Measurements from ENCODE around the gene PDE6A.

The PDE6A gene

DNA sequence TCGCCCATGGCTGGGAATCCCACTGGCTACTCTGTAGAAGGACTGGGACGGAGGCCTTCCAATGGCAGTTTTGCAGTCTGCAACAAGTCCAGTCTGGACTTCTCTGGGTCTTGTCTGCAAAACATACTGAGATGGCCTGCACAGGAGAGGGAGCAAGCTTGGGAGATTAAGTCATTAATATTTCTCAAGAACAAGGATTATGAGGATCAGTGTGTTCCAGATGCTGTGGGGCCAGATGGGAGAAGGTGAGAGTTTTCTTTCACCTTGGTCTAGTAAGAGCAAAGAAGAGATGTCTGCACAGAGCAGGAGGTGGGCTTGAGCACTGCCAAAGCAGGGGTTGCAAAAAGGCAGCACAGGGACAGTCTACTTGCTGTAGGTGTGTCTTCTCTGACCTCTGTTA, at the start of gene PDE6A:
PDE6A (minus strand) TSS at position 128 of the 400 bp plus-strand sequence; CDS start at position 8, 120 bp downstream.
- DNase-seq = no peak

DNA sequence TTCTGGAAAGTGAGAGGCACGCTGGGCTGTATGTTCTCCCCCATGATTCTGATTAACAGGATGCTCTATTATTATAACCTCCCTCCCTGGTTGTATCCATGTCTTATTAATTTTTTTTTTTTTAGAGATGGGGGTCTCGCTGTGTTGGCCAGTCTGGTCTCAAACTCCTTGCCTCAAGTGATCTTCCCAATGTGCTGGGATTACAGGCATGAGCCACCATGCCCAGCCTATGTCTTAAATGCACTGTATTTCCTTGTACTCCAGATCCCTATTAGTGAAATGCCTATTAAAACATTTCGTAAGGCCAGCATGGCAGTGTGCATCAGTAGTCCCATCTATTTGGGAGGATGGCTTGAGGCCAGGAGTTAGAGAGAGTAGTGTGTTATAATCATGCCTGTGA, 48.9 kb upstream of the PDE6A start:
- DNase-seq = no peak

DNA sequence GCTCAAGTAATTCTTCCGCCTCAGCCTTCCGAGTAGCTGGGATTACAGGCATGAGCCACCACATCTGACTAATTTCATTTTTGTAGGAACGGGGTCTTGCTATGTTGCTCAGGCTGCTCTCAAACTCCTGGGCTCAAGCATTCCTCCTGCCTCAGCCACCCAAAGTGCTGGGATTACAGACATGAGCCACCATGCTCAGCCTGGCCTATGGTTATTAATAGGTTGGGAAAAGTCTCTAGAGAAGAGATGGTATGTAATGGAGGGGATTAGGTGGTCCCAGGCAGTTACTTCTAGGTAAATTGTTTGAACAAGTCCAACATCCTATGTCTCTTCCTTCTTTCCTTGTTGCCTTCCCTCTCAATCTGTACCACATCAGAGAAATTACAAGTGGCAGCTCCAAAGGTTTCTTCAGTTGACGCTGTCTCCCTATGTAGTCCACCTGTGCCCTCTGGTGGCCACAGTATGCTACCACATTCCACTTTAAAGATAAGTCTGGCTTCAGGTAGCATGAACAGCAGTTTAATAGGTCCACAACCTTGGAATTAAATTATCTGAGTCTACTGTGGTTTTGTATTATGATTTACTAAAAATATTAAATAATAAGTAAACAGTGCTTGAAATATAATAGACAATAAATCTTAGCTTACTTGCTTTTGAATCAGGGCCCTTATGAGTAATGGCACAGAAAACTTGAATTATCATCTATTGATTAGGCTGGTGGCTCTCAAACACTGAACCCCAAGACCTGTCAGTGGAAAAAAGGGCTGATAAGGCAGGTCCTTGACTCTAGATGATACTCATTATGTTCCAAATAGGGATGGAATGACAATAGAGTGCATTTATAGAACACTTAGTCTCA, 46.2 kb upstream of the PDE6A start:
- peak in 10 of 14 donors; percentile 3 to 78 (median 19) for DNase-seq

DNA sequence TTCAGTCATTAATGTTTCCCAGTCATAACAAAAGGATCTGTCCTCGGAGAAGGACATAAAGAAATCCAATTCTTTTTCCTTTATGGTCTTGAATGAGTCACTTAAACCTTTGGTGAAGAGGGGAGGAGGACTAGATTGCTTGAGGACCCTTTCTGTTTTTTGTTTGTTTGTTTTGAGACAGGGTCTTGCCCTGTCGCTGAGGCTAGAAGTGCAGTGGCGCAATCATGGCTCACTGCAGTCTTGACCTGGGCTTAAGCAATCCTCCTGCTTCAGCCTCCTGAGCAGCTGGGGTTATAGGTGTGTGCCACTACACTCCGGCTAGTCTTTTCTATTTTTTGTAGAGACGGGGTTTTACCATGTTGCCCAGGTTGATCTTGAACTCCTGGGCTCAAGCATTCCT, 43.5 kb upstream of the PDE6A start:
- no peak for DNase-seq

DNA sequence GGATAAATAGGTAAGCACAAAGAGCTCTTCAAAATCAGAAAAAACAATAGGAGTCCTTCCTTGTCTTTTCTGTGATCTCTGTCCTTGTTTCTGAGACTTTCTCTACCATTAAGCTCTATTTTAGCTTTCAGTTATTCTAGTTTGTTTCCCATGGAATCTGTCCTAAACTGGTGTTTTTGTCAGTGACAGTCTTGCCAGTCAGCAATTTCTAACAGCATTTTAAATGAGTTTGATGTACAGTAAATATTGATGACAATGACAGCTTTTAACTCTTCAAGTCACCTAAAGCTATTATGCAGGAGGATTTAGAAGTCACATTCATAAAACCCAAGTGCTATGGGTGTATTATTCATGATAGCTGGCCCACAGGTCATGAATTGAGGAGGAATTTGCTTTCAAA, 37.9 kb upstream of the PDE6A start:
- DNase-seq = no peak

DNA sequence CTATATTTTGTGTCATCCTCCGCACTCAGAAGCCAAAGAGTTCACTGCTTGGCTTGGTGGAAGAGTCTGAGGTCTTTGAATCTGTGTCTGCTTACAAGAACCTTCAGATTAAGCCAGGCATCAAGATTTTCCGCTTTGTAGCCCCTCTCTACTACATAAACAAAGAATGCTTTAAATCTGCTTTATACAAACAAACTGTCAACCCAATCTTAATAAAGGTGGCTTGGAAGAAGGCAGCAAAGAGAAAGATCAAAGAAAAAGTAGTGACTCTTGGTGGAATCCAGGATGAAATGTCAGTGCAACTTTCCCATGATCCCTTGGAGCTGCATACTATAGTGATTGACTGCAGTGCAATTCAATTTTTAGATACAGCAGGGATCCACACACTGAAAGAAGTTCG, 36.6 kb upstream of the PDE6A start:
- DNase-seq = no peak

DNA sequence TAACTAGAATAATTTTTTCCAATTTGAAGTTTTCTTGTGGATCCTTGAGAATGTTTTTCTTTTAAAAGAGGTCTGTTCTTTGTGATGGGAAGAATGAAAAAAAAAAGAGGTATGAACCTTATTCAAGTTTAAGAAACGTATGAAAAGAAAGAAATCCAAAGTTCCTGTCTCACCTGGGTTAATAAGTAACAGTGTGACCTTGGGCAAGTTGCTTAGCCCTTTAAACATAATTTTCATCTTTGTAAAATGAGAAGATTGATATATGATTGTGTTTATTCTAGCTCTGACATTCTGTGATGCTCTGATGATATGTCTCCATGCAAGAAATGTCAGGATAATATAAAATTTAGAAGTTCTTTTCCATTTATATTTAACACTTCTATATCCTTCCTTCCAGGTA, 35.3 kb upstream of the PDE6A start:
- DNase-seq = no peak

DNA sequence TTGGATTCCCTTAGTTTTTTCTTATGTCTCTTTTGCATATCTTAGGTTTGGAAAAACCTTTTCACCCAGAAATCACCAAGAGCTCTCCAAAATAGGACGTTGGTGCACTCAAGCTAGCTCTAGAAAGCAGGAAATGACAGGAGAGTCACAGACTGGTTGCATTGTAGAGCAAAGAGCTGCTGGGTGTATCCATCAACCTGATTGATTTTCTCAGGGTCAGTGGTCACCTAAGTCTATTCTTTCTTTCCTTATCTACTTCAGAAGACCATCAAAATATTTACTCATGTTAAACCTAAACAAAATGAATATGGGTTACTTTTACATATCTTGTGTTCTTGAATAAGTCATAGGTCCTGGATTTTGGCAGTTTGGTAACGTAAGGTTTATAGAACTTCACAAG, 30.8 kb upstream of the PDE6A start:
- peak in 1 of 14 donors; percentile 11 for DNase-seq

DNA sequence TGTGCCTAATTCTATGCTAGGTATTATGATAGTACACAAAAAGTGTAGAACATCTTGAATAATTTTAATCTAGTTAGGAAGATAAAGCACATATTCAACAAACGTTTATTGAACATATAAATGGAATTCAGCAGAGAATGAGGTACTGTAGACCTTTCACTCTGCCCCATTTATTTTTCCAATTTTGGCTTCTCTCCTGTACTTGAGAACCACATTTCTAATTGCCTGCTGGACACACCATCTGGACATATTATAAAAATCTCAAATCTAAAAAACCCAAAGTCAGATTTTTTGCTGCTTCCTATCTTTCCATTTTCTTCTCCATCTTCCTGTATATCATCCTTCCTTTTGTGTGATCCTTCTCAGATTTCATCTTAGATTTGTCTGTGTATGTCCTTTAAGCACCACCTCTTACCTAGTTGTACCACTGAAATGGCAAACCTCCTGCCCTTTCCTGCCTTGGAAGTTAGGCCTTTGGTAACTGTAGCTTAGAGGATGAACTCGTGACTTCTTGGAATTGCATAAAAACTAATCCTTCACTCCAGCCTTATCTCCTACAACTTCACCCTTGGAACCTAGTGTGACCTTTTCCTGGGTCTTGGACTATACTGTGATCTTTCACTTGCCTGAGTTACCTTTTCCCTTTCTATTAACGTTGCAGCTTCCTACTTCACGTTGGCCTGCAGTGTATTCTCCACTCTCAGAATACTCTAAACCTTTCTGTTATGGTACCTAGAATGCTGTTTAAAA, 24.8 kb upstream of the PDE6A start:
- DNase-seq = peak in 1 of 14 donors; percentile 81

DNA sequence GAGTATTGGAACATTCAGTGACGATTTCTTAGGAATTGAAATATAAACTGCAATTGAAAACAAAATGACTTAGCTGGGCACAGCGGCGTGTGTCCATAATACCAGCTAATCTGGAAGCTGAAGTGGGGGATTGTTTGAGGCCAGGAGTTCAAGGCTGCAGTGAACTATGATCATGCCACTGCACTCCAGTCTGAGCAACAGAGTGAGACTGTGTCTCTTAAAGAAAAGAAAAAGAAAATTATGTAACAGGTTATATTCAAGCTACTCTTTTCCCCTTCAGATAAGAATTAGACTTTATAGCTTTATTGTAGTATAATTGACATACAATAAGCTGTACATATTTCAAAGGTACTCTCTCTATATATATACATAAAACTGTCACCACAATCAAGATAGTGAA, 22.4 kb upstream of the PDE6A start:
- DNase-seq = no peak

DNA sequence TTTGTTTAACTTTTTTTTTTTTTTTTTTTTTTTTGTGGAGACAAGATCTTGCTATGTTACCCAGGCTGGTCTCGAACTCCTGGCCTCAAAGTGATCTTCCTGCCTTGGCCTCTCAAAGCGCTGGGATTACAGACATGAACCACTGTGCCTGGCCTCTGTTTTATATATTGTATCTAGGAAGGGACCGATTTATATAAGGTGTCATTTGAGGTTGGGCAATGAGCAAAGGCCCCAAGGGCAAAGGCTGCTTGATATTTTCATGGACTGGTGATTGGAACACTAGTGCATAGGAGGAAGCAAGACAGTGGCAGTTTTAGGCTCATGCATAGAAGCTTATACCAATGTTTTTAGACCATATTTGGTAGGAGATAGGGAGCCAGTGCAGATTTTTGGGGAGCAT, 19.1 kb upstream of the PDE6A start:
- DNase-seq = no peak

DNA sequence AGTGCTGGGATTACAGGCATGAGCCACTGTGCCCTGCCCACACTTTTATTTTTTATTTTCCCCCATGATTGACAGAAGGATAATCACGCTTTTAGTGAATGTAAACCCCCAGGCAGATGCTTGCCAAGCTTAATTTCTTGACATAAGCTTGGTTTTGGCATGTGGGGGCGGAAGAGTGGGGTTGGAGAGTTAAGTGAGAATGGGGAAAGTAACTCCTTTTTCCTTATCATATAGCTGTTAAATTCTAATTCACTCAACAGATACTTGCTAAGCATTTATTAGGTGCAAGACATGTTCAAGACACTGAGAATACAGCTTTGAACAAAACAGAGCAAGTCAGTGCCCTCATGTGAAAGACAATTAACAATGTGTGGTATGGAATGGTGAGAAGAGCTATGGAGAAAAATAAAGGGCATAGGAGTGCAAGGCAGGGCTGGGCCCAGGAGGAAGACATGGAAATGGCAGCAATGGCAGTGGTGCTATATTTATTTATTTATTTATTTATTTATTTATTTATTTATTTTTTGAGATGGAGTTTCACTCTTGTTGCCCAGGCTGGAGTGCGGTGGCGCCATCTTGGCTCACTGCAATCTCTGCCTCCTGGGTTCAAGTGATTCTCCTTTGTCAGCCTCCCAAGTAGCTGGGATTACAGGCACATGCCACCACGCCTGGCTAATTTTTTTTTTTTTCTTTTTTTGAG, 18.2 kb upstream of the PDE6A start:
- DNase-seq = no peak

DNA sequence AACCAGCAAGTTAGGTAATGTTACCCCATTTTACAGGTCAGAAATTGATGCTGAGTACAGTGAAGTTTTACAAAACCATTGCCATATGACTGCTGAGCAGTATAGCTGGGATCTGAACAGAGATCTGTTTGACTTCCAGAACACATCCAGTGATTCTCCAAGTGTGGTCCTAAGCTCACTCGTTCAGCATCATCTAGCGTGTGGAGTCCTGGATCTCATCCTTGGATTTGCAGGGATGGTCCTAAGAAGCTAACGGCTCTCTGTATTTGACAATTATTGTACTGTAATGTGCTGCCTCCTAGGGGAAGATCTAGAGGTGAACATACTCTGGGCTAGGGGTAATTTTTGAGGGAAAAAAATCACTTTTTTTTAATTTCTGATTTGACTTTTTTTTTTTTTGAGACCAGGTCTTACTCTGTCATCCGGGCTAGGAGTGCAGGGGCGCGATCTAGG, 17.4 kb upstream of the PDE6A start:
- peak in 1 of 14 donors; percentile 62 for DNase-seq

DNA sequence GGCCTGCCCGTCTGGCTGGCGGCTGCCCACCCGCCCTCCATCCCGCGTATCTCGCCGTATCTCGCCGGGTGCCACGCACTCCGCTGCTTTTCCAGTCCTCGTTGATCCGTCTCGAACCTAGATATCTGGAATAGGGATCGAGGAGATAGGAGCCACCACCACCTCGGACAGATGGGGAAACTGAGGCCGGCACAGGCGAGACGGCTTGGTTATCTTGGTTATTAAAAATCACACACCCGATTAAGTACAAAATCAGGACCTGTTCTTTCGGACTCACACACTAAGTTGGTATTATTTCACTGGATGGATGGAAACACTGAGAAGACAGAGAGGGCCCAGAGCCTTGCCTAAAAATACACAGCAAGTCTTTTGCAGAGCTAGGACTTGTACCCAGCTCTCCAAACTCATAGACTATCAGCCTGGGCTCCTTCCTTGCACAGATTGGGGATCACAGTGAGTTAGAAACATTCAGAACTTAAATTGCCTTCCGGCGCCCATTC, 16.6 kb upstream of the PDE6A start:
- peak in 2 of 14 donors; percentile 47 to 52 for DNase-seq

DNA sequence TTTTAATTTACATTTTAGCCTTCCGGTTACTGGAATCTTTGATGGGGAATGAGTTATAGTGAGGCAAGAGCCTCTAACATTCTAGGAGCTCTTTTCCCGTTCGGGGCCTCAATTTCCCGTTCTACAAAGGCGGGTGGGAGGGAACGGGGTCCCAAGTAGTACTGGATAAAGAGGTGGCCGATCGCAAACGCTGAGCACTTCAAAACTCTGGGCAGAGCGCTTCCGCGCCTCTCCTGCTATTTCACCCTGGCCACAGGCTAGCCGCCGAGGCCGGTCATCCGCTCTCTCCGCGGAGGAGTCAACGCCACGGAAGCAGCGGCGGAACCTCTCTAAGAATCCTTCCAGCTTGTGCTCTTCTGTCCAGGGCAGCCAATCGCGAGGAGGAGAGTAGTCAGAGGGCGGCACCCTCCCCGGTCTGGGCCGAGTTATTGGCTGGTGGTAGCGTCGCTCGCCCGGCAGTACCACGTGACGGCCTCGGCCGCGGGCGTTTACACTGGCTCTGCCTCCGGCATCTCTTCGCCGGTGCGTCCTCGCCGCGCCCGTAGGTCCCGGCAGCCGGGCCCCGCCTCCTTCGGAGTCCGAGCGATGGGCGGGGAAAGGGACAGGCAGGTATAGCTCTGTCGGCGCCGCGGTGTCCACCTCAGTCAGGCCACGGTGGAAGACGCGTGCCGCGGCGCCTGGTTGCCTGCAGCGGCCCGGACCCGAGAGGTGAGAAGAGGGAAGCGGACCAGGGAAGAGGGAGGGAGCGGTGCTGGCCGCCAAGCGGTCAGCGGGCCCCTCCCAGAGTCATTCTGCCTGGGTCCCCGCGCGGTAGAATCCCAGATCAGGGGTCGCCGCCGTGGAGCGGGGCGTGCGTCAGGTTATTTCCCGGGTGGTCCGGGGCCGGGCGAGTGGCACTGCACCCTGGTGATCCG, 15.9 kb upstream of the PDE6A start, which contains the start of gene SLC26A2:
SLC26A2 (plus strand) TSS at position 487 of the 914 bp plus-strand sequence. CDS start 16,895 bp downstream, outside the sequence.
- peak; percentile 77 to 99 (median 94) for DNase-seq

DNA sequence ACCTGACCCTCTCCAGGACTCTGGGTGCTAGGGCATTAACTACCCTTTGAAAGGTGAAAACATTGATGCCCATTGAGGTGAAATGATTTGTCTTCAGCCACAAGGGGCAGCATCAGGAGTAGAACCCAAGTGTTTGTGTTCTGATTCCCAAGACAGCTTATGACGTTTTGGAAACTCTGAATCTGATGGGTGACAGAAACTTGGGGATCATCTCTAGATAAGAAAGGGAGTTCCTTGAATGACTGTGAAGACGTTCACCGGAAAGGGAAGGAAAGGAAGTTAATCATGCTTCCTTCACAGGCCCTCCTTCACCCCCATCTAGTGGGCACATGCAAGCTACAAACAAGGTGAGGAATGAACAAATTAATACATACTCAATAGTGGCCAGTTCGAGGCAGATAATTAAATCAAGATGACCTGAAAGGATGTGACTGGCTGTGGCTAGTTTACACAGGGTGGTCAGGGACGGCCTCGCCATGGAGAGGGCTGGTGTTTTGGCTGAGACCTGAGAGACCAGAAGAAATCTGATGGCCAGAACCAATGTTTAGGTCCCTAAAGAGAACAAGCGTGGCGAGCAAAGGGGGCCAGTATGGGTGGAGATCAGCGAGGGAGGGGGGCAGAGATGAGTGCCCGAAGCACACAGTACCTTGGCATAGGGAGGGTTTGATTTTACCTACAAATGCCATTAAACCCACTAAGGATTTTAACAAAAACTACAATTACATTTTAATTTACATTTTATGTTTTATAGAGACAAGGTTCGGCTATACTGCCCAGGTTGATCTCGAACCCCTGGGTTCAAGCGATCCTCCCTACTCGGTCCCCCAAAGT, 15.0 kb upstream of the PDE6A start:
- peak in 1 of 14 donors; percentile 8 for DNase-seq

DNA sequence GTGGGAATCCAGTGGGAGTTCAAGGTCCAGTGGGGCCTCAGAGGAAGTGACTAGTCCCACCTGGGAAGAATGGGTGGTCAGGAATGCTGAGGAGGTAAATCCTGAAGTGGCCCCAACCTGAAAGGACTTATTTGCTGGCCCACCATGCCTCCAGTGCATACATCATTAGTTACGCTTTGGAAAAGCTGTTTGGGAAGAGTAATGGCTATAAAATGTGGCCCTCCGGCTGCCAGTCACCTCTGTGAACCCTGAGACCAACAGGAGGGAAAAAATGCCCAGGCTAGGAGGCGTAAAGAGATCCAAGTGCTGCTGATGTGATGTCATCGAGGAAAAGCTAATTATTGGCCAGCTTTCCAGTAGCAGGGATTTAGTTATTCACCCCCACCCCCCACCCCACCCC, 13.3 kb upstream of the PDE6A start:
- no peak for DNase-seq

DNA sequence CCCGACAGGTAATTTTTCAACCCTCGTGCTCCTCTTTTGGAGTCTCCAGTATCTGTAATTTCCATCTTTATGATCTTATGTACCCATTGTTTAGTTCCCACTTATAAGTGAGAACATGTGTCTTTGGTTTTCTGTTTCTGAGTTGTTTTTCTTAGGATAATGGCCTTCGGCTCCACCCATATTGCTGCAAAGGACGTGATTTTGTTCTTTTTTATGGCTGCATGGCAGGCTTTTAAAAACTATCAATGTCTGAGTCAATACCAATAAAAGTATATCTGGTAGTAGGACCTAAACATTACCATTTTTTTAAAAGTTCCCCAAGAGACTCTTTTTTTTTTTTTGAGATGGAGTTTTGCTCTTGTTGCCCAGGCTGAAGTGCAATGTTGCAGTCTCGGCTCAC, 12.1 kb upstream of the PDE6A start:
- no peak for DNase-seq

DNA sequence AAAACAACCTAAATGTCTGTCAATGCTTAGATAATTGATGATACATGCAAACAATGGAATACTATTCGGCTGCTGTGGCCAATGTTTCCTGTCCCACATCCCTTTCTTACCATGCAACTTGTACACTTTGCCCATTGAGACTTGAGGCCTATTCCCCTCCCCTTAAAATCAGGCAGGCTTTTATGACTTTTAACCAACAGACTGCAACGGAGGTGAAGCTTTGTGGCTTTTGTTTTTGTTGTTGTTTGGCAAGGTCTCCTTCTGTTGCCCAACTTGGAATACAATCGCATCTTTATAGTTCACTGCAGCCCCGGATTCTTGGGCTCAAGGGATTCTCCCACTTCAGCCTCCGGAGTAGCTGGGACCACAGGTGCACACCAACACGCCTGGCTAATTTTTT, 10.2 kb upstream of the PDE6A start:
- DNase-seq = no peak

DNA sequence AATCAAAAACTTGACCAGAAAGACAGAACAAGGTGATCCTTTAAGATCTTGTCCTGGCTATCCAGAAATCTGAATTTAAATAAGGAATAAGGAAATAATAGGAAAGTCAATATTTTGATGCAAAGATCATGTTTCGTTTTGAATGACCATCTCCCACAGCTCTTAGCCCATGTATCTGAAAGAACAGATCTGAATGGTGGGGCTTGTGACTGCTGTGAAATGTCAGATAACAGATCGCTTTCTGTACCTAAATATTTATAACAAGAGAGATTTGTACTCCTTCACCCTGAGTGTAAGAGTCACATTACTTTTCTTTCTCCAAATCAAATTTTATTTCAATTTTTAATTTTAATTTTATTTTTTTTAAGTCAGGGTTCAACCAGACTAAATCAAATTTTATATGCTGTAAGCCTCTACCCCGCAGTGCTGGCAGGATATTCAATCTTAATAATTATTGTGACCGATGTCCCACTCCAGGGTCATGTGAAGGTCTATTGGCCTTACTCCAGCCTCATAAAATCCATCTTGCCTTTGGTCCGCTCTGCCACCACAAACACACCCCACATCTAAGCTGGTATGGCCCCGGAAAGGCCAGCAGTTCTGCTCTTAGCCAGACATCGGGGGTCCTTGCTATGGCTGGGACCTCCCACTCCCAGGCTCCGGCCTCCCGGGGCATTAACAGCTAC, 9.0 kb upstream of the PDE6A start:
- DNase-seq = no peak
